Neural cell (in vitro differentiated cells): Measurements from ENCODE around the gene KCNA10. TPM values are rescaled to one million over a fixed set of nuclear protein-coding genes. Genes with fewer than 3 reads are reported as not detected.

Source experiments
- H2AFZ ChIP-seq: fragments of 200-600, 300-800 bp; sonication (generic), shearing (Covaris generic); 2 replicates; pipeline ENCODE4 v1.6.0; 2014; ENCODE audit warnings: low read depth, mild to moderate bottlenecking, antibody characterized with exemption, low read length, moderate library complexity
- H3F3A ChIP-seq: fragments of 200-600 bp; shearing (Covaris generic); 2 replicates; pipeline ENCODE4 v1.6.1; 2016; ENCODE audit warnings: mild to moderate bottlenecking, moderate library complexity, mixed read lengths, antibody characterized with exemption, low read length; ENCODE audit not compliant: insufficient read depth, poor library complexity, severe bottlenecking
- H3K27ac ChIP-seq: fragments of 200-600, 300-800 bp; sonication (generic), shearing (Covaris generic); 2 replicates; pipeline ENCODE4 v1.5.1; 2014; ENCODE audit warnings: mild to moderate bottlenecking, low read length, moderate library complexity
- H3K27me3 ChIP-seq: fragments of 300-800, 200-600 bp; sonication (generic), shearing (Covaris generic); 2 replicates; pipeline ENCODE4 v1.6.0; 2014; ENCODE audit warnings: mild to moderate bottlenecking, low read depth, low read length, moderate library complexity; ENCODE audit not compliant: insufficient read depth
- H3K36me3 ChIP-seq: fragments of 300-800, 200-600 bp; sonication (generic), shearing (Covaris generic); 2 replicates; pipeline ENCODE4 v1.5.1; 2014; ENCODE audit warnings: mild to moderate bottlenecking, antibody characterized with exemption, low read length, moderate library complexity; ENCODE audit not compliant: insufficient read depth
- H3K4me2 ChIP-seq: fragments of 300-800, 200-600 bp; sonication (generic), shearing (Covaris generic); 2 replicates; pipeline ENCODE4 v1.6.0; 2014; ENCODE audit warnings: mild to moderate bottlenecking, low read length
- H3K4me3 ChIP-seq: fragments of 300-800, 200-600 bp; sonication (generic), shearing (Covaris generic); 2 replicates; pipeline ENCODE4 v1.5.1; 2014; ENCODE audit warnings: mild to moderate bottlenecking, low read length, moderate library complexity
- H3K79me2 ChIP-seq: fragments of 200-600 bp; shearing (Covaris generic); replicated peaks from 2 replicates; pipeline ENCODE4 v1.6.0; 2014; ENCODE audit warnings: mild to moderate bottlenecking, low read length, moderate library complexity; ENCODE audit not compliant: insufficient read depth
- H3K9ac ChIP-seq: fragments of 300-800, 200-600 bp; sonication (generic), shearing (Covaris generic); 2 replicates; pipeline ENCODE4 v1.6.1; 2016; ENCODE audit warnings: mild to moderate bottlenecking, low read length, mixed read lengths
- H3K9me2 ChIP-seq: fragments of 200-600 bp; shearing (Covaris generic); 2 replicates; pipeline ENCODE4 v1.6.1; 2016; ENCODE audit warnings: mild to moderate bottlenecking, low read length, mixed read lengths; ENCODE audit not compliant: insufficient read depth
- H3K9me3 ChIP-seq: fragments of 200-600, 300-800 bp; sonication (generic), shearing (Covaris generic); 2 replicates; pipeline ENCODE4 v1.6.1; 2016; ENCODE audit warnings: mild to moderate bottlenecking, mixed run types, low read length, moderate library complexity, mixed read lengths
- H4K20me1 ChIP-seq: fragments of 200-600 bp; shearing (Covaris generic); 2 replicates; pipeline ENCODE4 v1.6.1; 2016; ENCODE audit warnings: mild to moderate bottlenecking, mixed run types; ENCODE audit not compliant: insufficient read depth
- EP300 ChIP-seq: fragments of 450-650 bp; conservative IDR thresholded peaks from 2 replicates; pipeline ENCODE4 v1.6.1; 2014; ENCODE audit warnings: antibody characterized with exemption, mild to moderate bottlenecking, moderate library complexity; ENCODE audit not compliant: poor library complexity, severe bottlenecking
- EZH2 ChIP-seq: fragments of 200-600, 300-800 bp; shearing (Covaris generic), sonication (generic); IDR thresholded peaks from 2 replicates; pipeline ENCODE4 v1.6.1; 2014; ENCODE audit warnings: antibody characterized with exemption, low read length, borderline replicate concordance, mild to moderate bottlenecking; ENCODE audit not compliant: insufficient read depth, poor library complexity, severe bottlenecking
- MXI1 ChIP-seq: fragments of 450-650 bp; conservative IDR thresholded peaks from 2 replicates; pipeline ENCODE4 v1.6.1; 2014; ENCODE audit warnings: antibody characterized with exemption, mild to moderate bottlenecking; ENCODE audit not compliant: poor library complexity, severe bottlenecking
- POLR2AphosphoS5 ChIP-seq: IDR thresholded peaks from 2 replicates; pipeline ENCODE4 v1.6.1; 2012
- RAD21 ChIP-seq: fragments of 450-650 bp; conservative IDR thresholded peaks from 2 replicates; pipeline ENCODE4 v1.6.1; 2014; ENCODE audit warnings: antibody characterized with exemption, mild to moderate bottlenecking, moderate library complexity
- SMC3 ChIP-seq: fragments of 450-650 bp; conservative IDR thresholded peaks from 2 replicates; pipeline ENCODE4 v1.6.1; 2014; ENCODE audit warnings: antibody characterized with exemption, mild to moderate bottlenecking, moderate library complexity; ENCODE audit not compliant: poor library complexity
- TAF1 ChIP-seq: IDR thresholded peaks from 2 replicates; pipeline ENCODE4 v1.6.1; 2012; ENCODE audit warnings: low read depth
- polyA plus RNA-seq: library from polyadenylated mRNA; depleted of rRNA; stranded (reverse); fragments of >200 nt; gene quantifications from 2 replicates; pipeline ENCODE4 v1.2.3, GENCODE V29; 2014
- TF ChIP-seq, protein P1 (sequence below): IDR thresholded peaks from 2 replicates; pipeline ENCODE4 v1.6.1; 2012; ENCODE audit warnings: borderline replicate concordance
- TF ChIP-seq, protein P2 (sequence below): fragments of 450-650 bp; IDR thresholded peaks from 2 replicates; pipeline ENCODE4 v1.5.1; 2014; ENCODE audit warnings: antibody characterized with exemption, mild to moderate bottlenecking, moderate library complexity; ENCODE audit not compliant: poor library complexity, severe bottlenecking

KCNA10 gene
- polyA plus RNA-seq, 1 donor from 2014 or later, result not detected

DNA sequence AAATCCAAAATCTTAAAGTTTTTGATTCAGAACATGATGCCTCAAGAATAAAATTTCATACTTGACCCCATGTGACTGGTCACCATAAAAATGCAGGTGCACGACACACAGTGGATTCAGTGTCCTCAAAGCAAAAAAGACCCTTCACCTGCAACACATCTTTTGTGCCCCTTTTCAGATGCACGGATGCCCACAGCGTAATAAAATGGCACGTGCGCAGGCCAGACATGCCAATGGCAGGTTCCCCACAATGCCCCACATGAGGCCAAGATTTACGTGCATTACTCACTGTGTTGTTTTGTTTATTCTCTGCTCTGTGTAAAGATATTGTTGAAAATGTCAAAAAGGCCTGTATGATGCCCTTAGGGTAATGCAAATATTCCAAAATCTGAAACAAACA is 9.3 kb downstream of the KCNA10 start:
- Histone ChIP-seq H3K36me3 (no peaks in the 10 kb centered on the region), H4K20me1 (no peaks in the 10 kb centered on the region), H2AFZ (no peak overlapping the region), H3K9me3 (no peaks in the 10 kb centered on the region), H3K27me3 (no peaks in the 10 kb centered on the region), H3K27ac (no peak overlapping the region), H3K79me2 (no peaks in the 10 kb centered on the region), H3F3A (no peaks in the 10 kb centered on the region), H3K9me2 (no peaks in the 10 kb centered on the region), H3K4me2 (no peak overlapping the region), H3K9ac (no peak overlapping the region), H3K4me3 (no peak overlapping the region)
- no peak for TF ChIP-seq RAD21

DNA sequence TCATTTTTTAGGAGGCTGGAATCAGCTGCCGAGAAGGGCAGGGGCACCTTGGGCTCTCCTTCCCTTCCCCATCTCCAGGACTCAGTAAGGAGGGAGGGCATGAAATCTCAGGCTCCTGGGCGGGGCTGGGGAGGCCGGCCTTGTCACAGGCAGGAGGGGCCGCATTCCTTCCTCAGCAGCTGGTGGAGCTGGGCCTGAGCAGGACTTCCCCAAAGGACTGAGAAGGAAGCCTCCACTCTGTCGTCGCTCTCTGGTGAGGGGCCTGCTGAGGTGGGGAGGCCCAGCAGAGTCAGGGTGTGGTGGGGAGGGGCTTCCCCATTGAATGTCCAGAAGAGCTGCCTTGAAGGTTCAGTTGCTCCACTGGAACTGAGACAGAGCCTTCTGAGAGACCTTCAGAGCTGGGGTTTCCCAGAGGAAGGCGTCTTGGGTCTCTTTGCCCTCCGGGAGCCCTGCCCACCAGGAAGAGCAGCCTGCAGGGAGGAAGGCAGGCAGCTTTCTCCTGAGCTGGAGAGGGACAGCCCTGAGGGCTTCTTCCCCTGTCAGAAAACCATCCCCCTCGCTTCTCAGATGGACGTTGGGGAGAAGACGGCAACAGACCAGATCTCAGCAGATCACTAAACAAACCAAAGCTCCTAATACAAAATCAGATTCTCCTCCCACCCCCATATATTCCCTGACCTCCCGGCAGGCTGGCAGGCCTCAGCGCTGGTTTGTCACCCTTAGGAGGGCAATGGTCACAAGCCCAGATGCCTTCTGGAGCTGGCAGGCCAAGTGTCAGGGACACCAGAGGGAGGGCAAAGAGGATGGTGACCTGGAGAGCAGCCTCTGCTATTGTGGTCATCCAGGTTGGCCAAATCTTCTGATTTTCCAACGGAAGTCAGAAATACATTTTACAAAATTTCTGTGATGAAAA is 10.7 kb downstream of the KCNA10 start:
- no peak overlapping the region for H3K4me2 ChIP-seq
- H3K27ac ChIP-seq, result no peak overlapping the region
- H2AFZ ChIP-seq, result no peak overlapping the region

More for the DNA sequence above, 10.7 kb downstream of the KCNA10 start:
- Histone ChIP-seq H3K9me3 (no peaks in the 10 kb centered on the region), H3K79me2 (no peaks in the 10 kb centered on the region), H3K4me3 (no peak overlapping the region), H4K20me1 (no peaks in the 10 kb centered on the region), H3K9ac (no peak overlapping the region), H3K36me3 (no peaks in the 10 kb centered on the region), H3K27me3 (no peaks in the 10 kb centered on the region), H3F3A (no peaks in the 10 kb centered on the region), H3K9me2 (no peaks in the 10 kb centered on the region)
- TF ChIP-seq POLR2AphosphoS5 (no peak), MXI1 (no peak), EP300 (no peak), EZH2 (no peak), SMC3 (no peak), TAF1 (no peak), RAD21 (no peak)
- TF ChIP-seq, protein P1, sequence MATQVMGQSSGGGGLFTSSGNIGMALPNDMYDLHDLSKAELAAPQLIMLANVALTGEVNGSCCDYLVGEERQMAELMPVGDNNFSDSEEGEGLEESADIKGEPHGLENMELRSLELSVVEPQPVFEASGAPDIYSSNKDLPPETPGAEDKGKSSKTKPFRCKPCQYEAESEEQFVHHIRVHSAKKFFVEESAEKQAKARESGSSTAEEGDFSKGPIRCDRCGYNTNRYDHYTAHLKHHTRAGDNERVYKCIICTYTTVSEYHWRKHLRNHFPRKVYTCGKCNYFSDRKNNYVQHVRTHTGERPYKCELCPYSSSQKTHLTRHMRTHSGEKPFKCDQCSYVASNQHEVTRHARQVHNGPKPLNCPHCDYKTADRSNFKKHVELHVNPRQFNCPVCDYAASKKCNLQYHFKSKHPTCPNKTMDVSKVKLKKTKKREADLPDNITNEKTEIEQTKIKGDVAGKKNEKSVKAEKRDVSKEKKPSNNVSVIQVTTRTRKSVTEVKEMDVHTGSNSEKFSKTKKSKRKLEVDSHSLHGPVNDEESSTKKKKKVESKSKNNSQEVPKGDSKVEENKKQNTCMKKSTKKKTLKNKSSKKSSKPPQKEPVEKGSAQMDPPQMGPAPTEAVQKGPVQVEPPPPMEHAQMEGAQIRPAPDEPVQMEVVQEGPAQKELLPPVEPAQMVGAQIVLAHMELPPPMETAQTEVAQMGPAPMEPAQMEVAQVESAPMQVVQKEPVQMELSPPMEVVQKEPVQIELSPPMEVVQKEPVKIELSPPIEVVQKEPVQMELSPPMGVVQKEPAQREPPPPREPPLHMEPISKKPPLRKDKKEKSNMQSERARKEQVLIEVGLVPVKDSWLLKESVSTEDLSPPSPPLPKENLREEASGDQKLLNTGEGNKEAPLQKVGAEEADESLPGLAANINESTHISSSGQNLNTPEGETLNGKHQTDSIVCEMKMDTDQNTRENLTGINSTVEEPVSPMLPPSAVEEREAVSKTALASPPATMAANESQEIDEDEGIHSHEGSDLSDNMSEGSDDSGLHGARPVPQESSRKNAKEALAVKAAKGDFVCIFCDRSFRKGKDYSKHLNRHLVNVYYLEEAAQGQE, result no peak
- TF ChIP-seq, protein P2, sequence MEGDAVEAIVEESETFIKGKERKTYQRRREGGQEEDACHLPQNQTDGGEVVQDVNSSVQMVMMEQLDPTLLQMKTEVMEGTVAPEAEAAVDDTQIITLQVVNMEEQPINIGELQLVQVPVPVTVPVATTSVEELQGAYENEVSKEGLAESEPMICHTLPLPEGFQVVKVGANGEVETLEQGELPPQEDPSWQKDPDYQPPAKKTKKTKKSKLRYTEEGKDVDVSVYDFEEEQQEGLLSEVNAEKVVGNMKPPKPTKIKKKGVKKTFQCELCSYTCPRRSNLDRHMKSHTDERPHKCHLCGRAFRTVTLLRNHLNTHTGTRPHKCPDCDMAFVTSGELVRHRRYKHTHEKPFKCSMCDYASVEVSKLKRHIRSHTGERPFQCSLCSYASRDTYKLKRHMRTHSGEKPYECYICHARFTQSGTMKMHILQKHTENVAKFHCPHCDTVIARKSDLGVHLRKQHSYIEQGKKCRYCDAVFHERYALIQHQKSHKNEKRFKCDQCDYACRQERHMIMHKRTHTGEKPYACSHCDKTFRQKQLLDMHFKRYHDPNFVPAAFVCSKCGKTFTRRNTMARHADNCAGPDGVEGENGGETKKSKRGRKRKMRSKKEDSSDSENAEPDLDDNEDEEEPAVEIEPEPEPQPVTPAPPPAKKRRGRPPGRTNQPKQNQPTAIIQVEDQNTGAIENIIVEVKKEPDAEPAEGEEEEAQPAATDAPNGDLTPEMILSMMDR, result no peak
